Adrenal gland (tissue), 5 donors: Measurements from ENCODE around the gene GALNT10.

Experiments
- CTCF ChIP-seq, 6 experiments: fragments of 450-650 bp in 4 of 6; fragments of 200-600 bp in 2 of 6; sonication (generic) in 1 of 6; IDR thresholded peaks; 1 replicate in 5 of 6; 2 replicates in 1 of 6; pipeline versions ENCODE4 v1.5.1 to v1.8.0; 2016 to 2021; ENCODE audit warnings: antibody characterized with exemption in 6 of 6, mild to moderate bottlenecking in 2 of 6, moderate library complexity in 1 of 6
- POLR2A ChIP-seq, 2 donors: fragments of 450-650 bp; IDR thresholded peaks; one replicate each; pipeline ENCODE4 v1.6.1; 2017; ENCODE audit warnings: antibody characterized with exemption in 2 of 2, mild to moderate bottlenecking in 2 of 2, moderate library complexity in 1 of 2
- donor health status: DM: no; HTN: no; CAD: no.

DNA sequence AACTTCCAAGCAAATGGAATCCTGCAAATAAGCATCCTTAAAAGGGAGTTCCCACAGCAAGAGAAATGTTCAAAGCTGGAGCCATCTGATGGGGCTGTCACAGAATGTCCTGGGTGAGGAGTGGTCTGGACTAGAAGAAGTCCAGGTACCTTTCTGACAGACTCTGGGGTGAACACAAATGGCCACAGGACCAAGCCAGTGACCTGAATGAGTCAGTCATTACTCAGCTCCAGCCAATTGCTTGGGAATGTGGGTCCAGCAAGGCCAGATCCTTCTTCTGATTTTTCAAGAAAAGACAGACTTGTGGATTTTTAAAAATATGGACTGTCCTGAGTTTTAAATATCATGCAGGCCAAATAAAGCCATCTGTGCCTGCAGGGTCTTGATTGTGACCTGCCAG is 30.1 kb downstream of the GALNT10 start:
- no peak for TF ChIP-seq POLR2A (IDR thresholded peaks at IDR 0.05)
- TF ChIP-seq CTCF (IDR thresholded peaks at IDR 0.05) = no peak
